ENCODE results near the gene PDE4B.

DNA sequence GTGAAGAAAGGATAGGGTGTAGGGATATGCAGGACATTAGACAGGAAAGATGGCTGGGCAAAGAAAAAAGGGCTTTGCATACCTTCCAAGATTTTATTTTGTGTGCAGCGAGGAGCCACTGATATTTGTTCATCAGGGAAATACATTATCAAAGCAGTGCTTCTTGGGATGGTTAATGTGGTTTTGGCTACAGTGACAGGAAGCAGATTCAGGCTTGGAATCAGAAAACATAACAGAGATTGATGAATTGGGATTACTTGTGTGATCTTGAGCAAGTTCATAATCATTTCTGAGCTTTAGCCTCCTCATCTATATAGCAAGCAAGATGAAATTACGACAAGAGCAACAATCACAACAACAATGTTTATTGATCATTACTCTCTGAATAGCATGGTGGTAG is 492.1 kb downstream of the PDE4B start:
- TF ChIP-seq, protein P1, sequence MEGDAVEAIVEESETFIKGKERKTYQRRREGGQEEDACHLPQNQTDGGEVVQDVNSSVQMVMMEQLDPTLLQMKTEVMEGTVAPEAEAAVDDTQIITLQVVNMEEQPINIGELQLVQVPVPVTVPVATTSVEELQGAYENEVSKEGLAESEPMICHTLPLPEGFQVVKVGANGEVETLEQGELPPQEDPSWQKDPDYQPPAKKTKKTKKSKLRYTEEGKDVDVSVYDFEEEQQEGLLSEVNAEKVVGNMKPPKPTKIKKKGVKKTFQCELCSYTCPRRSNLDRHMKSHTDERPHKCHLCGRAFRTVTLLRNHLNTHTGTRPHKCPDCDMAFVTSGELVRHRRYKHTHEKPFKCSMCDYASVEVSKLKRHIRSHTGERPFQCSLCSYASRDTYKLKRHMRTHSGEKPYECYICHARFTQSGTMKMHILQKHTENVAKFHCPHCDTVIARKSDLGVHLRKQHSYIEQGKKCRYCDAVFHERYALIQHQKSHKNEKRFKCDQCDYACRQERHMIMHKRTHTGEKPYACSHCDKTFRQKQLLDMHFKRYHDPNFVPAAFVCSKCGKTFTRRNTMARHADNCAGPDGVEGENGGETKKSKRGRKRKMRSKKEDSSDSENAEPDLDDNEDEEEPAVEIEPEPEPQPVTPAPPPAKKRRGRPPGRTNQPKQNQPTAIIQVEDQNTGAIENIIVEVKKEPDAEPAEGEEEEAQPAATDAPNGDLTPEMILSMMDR (conservative IDR thresholded peaks at IDR 0.05 in 1 of 2, IDR thresholded peaks at IDR 0.05 in 1 of 2; ENCODE audit: extremely low read depth in 1 of 2, insufficient read depth in 1 of 2, low read depth in 1 of 2, low read length in 2 of 2): no peak
- TF ChIP-seq EZH2 (IDR thresholded peaks at IDR 0.05; ENCODE audit: borderline replicate concordance, low read length): no peak
